ENCODE results near the gene TRMT11. TPM values are rescaled to one million over a fixed set of nuclear protein-coding genes. Genes with fewer than 3 reads are reported as not detected.

Gene TRMT11
- total and polyA plus RNA-seq, 2 of the 8 experiments (the other 6 are each of a cell fraction or from before 2014, with no cell fraction given) = 19.7 to 32.4 TPM

GRCh38 chr6:126077810-126078776, 91.8 kb downstream of the TRMT11 start (continued):
- TF ChIP-seq FOSL1 (IDR thresholded peaks at IDR 0.05; ENCODE audit: insufficient read depth, low read depth, low read length) (no peak), TCF12 (IDR thresholded peaks at IDR 0.05; ENCODE audit: low read depth, low read length) (no peak), SP2 (IDR thresholded peaks at IDR 0.05; ENCODE audit: low read length) (no peak), TEAD4 (IDR thresholded peaks at IDR 0.05; ENCODE audit: low read depth, low read length) (no peak), NANOG (IDR thresholded peaks at IDR 0.05; ENCODE audit: insufficient read depth, low read depth, low read length, poor library complexity, severe bottlenecking) (no peak), KDM5A (IDR thresholded peaks at IDR 0.05; ENCODE audit: low read length) (no peak)
